Cortex of kidney (tissue), 1 donor: ENCODE results near the gene SPECC1.
"Not testable (repeated sequence)": the region's sequence is repeated elsewhere in the genome, so short reads cannot be mapped to it uniquely, and the experiment has no call there.

Experiments used
- DNase-seq: peaks from one replicate; lab custom pipeline; 2025; lab: John Stamatoyannopoulos, UW

SPECC1 gene

DNA sequence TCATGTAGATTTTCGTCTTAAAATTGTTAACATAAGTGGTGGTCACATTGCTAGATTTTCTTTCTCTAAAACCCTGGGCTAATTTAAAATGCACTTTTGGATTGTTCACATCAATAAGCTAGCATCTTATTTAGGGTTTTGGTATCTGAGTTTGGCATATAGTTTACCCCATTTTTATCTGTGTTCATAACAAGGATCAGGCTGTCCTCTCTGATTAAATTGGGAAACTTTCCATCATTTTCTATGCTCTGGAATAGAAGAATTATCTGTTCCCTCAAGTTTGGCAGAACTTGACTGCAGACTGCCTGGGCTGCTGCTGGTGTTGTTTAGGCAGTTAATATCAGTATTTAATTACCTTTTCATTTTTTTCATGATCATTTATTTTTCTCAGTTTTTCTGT lies 1.8 kb downstream of the SPECC1 start:
- no peak for DNase-seq

DNA sequence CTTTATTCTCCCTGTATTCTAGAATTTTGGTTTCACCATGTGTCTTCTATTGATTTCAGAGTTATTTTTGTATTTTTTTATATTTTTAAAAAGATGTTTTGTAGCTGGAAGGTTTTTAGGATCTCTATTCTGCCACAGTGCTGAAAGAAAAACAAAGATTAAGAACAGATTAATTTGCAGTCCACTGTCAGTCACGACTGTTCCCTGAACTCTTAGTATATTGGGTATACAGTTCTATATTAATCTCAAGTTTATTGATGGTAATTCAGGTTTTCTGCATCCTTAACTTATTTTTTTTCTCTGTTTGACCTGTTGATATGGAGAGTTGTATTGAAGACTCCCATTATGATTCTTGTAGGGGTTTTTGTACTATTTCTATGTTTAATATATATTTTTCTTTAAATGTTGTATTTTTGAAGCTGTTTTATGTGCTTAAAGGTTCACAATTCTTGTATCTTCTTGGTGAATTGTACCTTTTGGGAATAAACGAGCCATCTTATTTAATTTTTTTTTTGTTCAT lies 2.9 kb downstream of the SPECC1 start:
- no peak for DNase-seq

- DNase-seq, result not testable (repeated sequence)
Observed at GRCh38 chr17:20016475-20016992, 7.4 kb downstream of the SPECC1 start.

DNA sequence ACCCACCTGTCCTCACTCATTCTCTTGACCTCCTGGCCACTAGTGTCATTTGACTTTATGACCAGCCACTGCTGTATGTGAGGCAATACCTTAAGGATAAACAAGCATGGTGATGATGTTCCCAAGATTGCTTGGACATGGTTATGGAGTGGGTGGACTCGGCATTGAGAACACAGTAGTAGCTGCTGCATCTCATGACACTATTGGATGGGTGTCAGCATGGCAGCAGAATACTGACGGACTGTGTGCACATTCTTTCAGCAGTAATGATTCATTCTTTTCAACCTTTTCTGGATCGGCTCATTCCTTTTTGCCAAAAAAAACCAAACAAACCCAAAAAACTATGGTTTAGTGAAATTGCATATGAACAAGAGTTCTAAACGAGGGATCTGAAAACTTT lies 13.5 kb downstream of the SPECC1 start:
- no peak for DNase-seq

DNA sequence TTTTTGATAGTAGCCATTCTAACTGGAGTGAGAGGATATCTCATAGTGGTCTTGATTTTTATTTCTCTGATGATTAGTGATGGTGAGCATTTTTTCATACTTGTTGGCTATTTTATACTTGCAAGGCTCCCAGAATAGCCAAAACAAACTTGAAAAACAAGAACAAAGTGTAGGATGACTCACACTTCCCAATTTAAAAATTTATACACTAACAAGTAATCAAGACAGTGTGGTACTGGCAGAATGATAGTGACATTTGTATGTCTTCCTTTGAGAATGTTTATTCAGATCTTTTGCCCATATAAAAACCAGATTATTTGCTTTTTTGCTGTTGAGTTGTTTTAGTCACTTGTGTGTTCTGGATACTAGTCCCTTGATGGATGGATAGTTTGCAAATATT lies 17.8 kb downstream of the SPECC1 start:
- no peak for DNase-seq

DNA sequence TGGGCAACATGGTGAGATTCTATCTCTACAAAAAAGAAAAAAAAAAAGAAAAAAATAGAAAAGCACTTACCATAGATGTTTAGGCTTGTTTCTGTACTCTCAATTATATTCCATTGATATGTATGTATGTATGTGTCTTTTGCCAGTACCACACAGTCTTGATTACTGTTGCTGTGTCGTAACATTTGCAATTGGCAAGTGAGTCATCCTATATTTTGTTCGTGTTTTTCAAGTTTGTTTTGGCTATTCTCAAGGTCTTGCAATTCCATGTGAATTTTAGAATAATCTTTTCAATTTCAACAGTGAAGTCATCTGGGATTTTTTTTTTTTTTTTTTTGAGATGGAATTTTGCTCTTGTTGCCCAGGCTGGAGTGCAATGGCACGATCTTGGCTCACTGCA lies 19.3 kb downstream of the SPECC1 start:
- DNase-seq, result no peak

DNA sequence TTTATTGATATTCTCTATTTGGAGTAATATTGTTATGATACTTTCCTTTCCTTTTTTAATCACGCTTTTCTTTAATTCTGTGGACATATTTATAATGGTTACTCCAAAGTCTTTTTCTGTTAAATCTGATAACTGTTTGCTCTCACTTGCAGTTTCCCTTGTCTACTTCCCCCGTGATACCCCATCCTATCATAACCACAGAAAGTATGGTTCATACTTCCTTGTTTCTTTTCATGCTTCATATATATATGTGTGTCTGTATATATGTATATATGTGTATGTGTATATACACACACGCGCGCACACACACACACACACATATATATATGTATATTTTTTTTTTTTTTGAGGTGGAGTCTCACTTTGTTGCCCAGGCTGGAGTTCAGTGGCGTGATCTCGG lies 23.5 kb downstream of the SPECC1 start:
- DNase-seq, result no peak

DNA sequence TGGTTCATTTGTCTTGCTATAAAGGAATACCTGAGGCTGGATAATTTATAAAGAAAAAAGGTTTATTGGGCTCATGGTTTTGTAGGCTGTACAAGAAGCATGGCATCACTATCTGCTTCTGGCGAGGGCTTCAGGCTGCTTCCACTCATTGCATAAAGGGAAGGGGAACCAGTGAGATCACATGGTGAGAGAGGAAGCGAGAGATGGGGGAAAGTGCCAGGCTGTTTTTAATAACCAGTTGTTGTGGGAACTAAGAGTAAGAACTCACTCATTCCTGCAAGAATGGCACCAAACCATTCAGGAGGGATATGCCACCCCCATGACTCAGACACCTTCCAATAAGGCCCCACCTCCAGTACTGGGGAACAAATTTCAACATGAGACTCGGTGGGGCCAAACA lies 24.3 kb downstream of the SPECC1 start:
- DNase-seq, result no peak

- DNase-seq, result no peak
Observed at GRCh38 chr17:20035501-20035900, 26.3 kb downstream of the SPECC1 start.

GRCh38 chr17:20037286-20037685 lies 28.1 kb downstream of the SPECC1 start:
- not testable (repeated sequence) for DNase-seq

GRCh38 chr17:20039037-20039436 lies 29.9 kb downstream of the SPECC1 start:
- DNase-seq, result no peak

GRCh38 chr17:20040216-20040615 lies 31.1 kb downstream of the SPECC1 start:
- no peak for DNase-seq

DNA sequence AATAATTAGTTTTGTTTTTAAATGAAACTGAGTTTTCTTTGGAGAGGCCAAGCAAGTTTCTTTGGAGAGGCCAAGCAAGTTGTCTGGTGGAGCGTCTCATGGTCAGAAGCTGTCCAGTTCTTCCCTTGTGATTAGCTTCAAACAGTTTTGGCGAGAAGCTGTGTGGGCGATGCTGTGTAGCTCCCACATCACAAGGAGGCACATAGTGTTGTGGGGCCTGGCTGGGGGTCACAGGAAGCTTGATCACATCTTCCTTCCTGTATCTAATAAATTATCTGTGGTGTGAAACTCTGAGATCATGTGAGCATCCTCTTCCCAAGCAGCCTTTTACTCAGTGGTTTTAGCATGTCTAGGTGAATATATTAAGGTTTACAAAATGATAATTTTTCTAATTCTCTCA lies 33.9 kb downstream of the SPECC1 start:
- DNase-seq, result no peak

GRCh38 chr17:20045476-20045875 lies 36.3 kb downstream of the SPECC1 start:
- DNase-seq, result no peak

GRCh38 chr17:20046629-20047028 lies 37.5 kb downstream of the SPECC1 start:
- no peak for DNase-seq

DNA sequence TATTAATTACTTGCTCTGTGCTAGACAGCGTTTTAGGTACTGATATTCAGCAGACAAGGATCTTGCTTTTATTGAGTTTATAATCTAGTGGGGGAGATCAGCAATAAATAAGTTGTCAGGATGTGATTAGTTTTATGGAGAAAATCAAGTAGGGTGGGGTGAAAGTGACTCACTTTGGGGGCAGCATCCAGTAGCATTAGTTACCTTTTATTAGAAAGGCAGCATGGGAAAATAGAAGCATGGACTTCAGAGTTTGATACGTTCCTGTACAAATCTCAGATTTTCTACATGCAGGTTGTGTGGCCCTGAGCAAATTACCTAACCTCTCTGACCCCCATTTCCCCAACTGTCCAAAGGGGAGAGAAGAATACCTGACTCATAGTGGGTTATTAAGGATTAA lies 42.5 kb downstream of the SPECC1 start:
- no peak for DNase-seq

DNA sequence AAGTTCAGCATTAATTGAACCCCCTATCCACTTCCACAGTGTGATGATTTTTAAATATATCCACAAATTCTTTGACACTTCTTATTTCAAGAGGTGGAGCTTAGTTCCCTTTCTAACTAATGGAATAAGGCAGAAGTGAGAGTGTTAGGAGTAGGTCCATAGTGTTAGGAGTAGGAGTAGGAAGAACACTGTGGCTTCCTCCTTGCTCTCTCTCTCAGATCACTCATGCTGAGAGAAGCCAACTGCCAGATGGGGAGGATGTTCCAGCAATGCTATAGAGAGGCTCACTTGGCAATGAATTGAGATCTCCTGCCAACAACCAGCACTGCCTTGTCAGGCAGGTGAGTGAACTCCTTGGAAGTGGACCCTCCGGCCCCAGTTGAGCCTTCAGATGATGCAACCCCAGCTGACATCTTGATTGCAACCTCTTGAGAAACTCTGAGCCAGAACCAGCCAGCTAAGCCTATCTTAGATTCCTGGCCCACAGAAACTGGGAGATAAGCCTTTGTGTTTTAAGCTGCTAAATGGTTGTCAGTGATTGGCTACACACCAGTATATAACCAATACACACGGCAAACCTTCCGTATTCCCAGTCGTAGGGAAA lies 44.3 kb downstream of the SPECC1 start:
- DNase-seq, result no peak

- DNase-seq, result no peak
Observed at GRCh38 chr17:20059728-20060188, 50.6 kb downstream of the SPECC1 start.

DNA sequence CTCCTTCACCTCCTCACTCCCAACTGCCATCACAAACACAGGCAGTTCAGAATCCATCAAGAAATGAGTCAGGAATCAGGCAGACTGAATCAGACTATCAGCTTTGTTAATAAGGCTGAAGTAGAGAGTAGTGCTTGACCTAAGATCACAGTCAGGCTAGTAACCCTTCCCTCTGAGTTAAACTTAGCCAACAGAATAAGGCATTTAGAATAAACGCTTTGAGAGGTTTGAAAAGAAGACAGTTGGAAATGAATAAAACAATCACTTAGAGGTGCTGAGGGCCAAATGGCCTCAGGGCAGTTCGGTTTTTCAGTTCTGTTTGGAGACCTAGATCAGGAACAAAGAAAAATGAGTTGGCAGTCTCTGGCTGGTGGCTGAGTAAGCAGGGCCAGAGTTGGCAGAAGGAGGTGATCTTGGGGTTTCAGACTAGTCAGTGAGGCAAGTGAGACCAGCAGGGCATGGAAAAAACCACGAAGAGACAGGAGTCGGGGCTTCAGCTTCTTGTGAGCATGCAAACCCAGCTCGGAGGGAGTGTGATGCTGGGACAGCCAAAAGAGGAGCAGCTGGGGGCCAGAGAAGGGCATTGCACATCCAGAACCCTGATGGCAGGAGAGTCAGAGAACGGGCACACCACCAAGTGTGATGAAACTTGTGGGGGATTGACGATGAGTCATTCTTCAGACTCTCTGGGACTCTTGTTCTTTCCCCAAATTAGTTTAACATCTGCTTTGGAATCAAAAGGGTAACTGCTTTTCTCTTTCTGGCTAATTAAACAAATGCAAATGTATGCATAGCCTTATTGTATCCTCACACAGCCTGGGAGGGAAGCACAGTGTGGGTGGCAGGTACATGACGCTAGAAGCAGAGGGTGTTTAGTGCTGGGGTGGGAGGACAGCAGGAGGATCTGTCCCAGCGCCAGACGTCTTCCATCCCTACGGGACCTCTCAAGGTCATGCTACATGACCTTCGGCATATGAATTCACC lies 54.8 kb downstream of the SPECC1 start:
- no peak for DNase-seq

GRCh38 chr17:20066253-20066652 lies 57.1 kb downstream of the SPECC1 start:
- DNase-seq, result no peak

DNA sequence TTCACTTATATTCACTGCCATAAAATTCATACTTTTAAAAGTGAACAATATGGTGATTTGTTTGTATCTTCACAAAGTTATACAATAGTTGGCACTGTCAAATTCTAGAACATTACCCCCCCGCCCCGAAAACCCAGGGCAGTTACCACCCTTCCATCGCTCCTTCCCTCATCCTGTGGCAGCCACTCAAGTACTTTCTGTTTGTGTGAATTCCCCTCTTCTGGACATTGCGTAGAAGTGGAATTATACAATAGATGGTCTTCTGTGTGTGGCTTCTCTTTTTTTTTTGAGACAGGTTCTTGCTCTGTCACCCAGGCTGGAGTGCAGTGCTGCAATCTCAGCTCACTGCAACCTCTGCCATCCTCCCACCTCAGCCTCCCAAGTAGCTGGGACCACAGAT lies 58.6 kb downstream of the SPECC1 start:
- no peak for DNase-seq

DNA sequence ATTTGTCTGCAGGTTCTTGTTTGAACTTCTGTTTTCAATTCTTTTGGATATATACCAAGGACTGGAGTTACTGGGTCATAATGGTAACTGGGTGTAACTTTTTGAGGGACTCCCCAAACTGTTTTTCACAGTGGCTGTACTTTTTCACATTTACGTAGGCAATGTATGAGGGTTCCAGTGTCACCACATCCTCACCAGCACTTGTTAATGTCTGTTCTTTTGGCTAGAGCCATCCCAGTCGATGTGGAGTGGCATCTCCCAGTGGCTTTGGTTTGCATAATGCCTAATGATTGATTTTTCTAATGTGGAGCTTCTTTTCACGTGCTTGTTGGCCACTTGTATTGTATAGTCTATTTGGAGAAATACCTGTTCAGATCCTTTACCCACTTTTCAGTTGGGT lies 59.3 kb downstream of the SPECC1 start:
- DNase-seq, result no peak
